HepG2 (cell line): ENCODE results near the gene MACROD2. TPM values are rescaled to one million over a fixed set of nuclear protein-coding genes. Genes with fewer than 3 reads are reported as not detected.
A peak's percentile ranks its signal among the peaks of the same experiment; 100 is the strongest.

ENCODE experiments used
- ATF7 ChIP-seq, 2 experiments: fragments of 450-650 bp in 1 of 2; sonication (generic) in 1 of 2; formaldehyde crosslinking in 1 of 2; IDR thresholded peaks; 2 replicates each; pipeline versions ENCODE4 v1.4.0 to v1.6.1; 2016 to 2020; ENCODE audit warnings: antibody characterized with exemption in 1 of 2, mild to moderate bottlenecking in 1 of 2, missing genetic modification reagents in 1 of 2
- EP300 ChIP-seq, 3 experiments: sonication (generic) in 1 of 3; formaldehyde crosslinking in 1 of 3; IDR thresholded peaks; 2 replicates each; pipeline versions ENCODE4 v1.5.1 to v1.6.1; 2011 to 2020; ENCODE audit warnings: low read depth in 2 of 3, low read length in 2 of 3, borderline replicate concordance in 1 of 3, improper control_type of control experiment in 1 of 3, mild to moderate bottlenecking in 1 of 3, missing genetic modification reagents in 1 of 3, moderate library complexity in 1 of 3
- ERF ChIP-seq: IDR thresholded peaks from 2 replicates; pipeline ENCODE4 v1.6.1; 2018; ENCODE audit warnings: missing biosample characterization, missing genetic modification reagents
- ESRRA ChIP-seq: sonication (generic); formaldehyde crosslinking; IDR thresholded peaks from 2 replicates; pipeline ENCODE4 v1.5.1; 2020; ENCODE audit warnings: mild to moderate bottlenecking, low read depth, missing genetic modification reagents
- FOXJ3 ChIP-seq: sonication (generic); formaldehyde crosslinking; IDR thresholded peaks from 2 replicates; pipeline ENCODE4 v1.4.0; 2020; ENCODE audit warnings: missing genetic modification reagents, mild to moderate bottlenecking, borderline replicate concordance
- HNF4G ChIP-seq, 2 experiments: sonication (generic) in 1 of 2; formaldehyde crosslinking in 1 of 2; IDR thresholded peaks; 2 replicates each; pipeline versions ENCODE4 v1.4.0 to v1.6.1; 2011 to 2020; ENCODE audit warnings: borderline replicate concordance in 2 of 2, low read depth in 2 of 2, mild to moderate bottlenecking in 2 of 2, low read length in 1 of 2, missing genetic modification reagents in 1 of 2, moderate library complexity in 1 of 2
- NCOA2 ChIP-seq: sonication (generic); formaldehyde crosslinking; IDR thresholded peaks from 2 replicates; pipeline ENCODE4 v1.8.0; 2022; ENCODE audit warnings: inconsistent platforms
- PITX1 ChIP-seq: sonication (generic); formaldehyde crosslinking; IDR thresholded peaks from 2 replicates; pipeline ENCODE4 v1.5.1; 2020; ENCODE audit warnings: mild to moderate bottlenecking, missing genetic modification reagents
- RERE ChIP-seq: IDR thresholded peaks from 2 replicates; pipeline ENCODE4 v1.6.1; 2016; ENCODE audit warnings: low read depth, missing genetic modification reagents, missing compliant biosample characterization
- REST ChIP-seq, 2 experiments: IDR thresholded peaks; 2 replicates each; pipeline ENCODE4 v1.6.1; 2011 to 2012; ENCODE audit warnings: low read length in 2 of 2, borderline replicate concordance in 1 of 2, low read depth in 1 of 2, mild to moderate bottlenecking in 1 of 2, moderate library complexity in 1 of 2
- SALL1 ChIP-seq: sonication (generic); formaldehyde crosslinking; IDR thresholded peaks from 2 replicates; pipeline ENCODE4 v1.8.0; 2022; ENCODE audit warnings: mild to moderate bottlenecking, missing genetic modification reagents
- TARDBP ChIP-seq: sonication (generic); formaldehyde crosslinking; IDR thresholded peaks from 2 replicates; pipeline ENCODE4 v1.8.0; 2022; ENCODE audit warnings: mild to moderate bottlenecking, missing genetic modification reagents
- TEAD3 ChIP-seq: optimal IDR thresholded peaks from 2 replicates; pipeline ENCODE3; 2016; ENCODE audit warnings: borderline replicate concordance
- YY1 ChIP-seq: IDR thresholded peaks from 2 replicates; pipeline ENCODE4 v1.6.1; 2011; ENCODE audit warnings: low read length, low read depth, moderate library complexity, mild to moderate bottlenecking; ENCODE audit not compliant: insufficient read depth, insufficient replicate concordance
- ZNF160 ChIP-seq: sonication (generic); formaldehyde crosslinking; IDR thresholded peaks from 2 replicates; pipeline ENCODE4 v1.8.0; 2022; ENCODE audit warnings: mild to moderate bottlenecking, inconsistent platforms, missing genetic modification reagents
- ZNF441 ChIP-seq: sonication (generic); formaldehyde crosslinking; IDR thresholded peaks from 2 replicates; pipeline ENCODE4 v1.7.0; 2021; ENCODE audit warnings: missing genetic modification reagents, borderline replicate concordance
- ZNF569 ChIP-seq: sonication (generic); formaldehyde crosslinking; IDR thresholded peaks from 2 replicates; pipeline ENCODE4 v1.5.0; 2020; ENCODE audit warnings: mild to moderate bottlenecking, missing genetic modification reagents, moderate library complexity, borderline replicate concordance
- ZNF839 ChIP-seq: sonication (generic); formaldehyde crosslinking; IDR thresholded peaks from 2 replicates; pipeline ENCODE4 v1.4.0; 2020; ENCODE audit warnings: missing genetic modification reagents, mild to moderate bottlenecking, borderline replicate concordance
- polyA plus RNA-seq, 8 experiments: library from polyadenylated mRNA; depleted of rRNA in 3 of 8; stranded (reverse) in 7 of 8; unstranded in 1 of 8; fragments of >200 nt; fragmentation: Illumina TruSeq in 4 of 8; extraction: Trizol in 4 of 8; gene quantifications; 2 replicates each; pipeline versions ENCODE4 v1.2.1 to v1.2.3, GENCODE V29; 2011 to 2016; ENCODE audit warnings: low read depth in 4 of 8, missing spikeins in 1 of 8, mixed read lengths in 1 of 8; ENCODE audit not compliant: insufficient read depth in 1 of 8
- total RNA-seq, 5 experiments: library from RNA; depleted of rRNA; stranded (reverse); fragments of >200 nt; fragmentation: Illumina TruSeq; extraction: Trizol; gene quantifications; 2 replicates each; pipeline ENCODE4 v1.2.3, GENCODE V29; 2016; ENCODE audit warnings: low read depth in 1 of 5
- TF ChIP-seq, protein P1 (sequence below): IDR thresholded peaks from 2 replicates; pipeline ENCODE4 v1.6.1; 2016; ENCODE audit warnings: missing genetic modification reagents, missing compliant biosample characterization

MACROD2 gene
- total and polyA plus RNA-seq, 2 of the 13 experiments (the other 11 are each of a cell fraction or from before 2014, with no cell fraction given) = 0.13 to 0.51 TPM

DNA sequence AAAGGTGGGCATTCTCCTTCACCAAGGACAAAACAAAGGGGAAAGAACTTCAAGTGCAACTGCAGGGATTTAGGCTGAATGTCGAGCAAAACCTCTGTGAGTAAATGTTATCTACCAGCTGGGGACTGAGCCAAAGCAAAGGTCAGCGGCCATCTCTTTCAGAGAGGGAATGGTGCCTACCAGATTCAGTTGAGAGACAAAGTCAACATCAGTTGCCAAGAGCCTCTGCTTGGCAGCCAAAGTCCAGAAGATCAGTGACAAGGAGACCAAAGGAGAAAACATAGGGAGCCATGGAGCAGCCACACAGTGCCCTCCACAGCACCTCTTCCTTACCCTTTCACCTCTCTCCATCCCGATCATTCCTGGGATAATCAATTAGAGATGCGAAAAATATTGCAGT lies 2105.5 kb downstream of the MACROD2 start (continued):
- TF ChIP-seq RERE (CRISPR knock-in tag) = no peak
- TF ChIP-seq YY1 = peak; percentile 65
- no peak for TF ChIP-seq ZNF441 (CRISPR knock-in tag)
- TF ChIP-seq TARDBP (CRISPR knock-in tag) = peak; percentile 54; the same call in 1 of the 2 replicates
- TF ChIP-seq ERF = no peak
- peak in 1 of 2 experiments; percentile 77; a peak in 2 of 4 replicates for TF ChIP-seq EP300 (IDR thresholded peaks at IDR 0.05; ENCODE audit: low read depth in 2 of 2, low read length in 2 of 2)
- no peak for TF ChIP-seq EP300 (CRISPR knock-in tag; IDR thresholded peaks at IDR 0.05; ENCODE audit: borderline replicate concordance)
- no peak for TF ChIP-seq REST (IDR thresholded peaks at IDR 0.05; ENCODE audit: borderline replicate concordance in 1 of 2, low read depth in 1 of 2, low read length in 2 of 2)
- no peak for TF ChIP-seq ZNF839 (CRISPR knock-in tag)
- TF ChIP-seq ESRRA = peak; percentile 84
- peak; percentile 49; the same call in 1 of the 2 replicates for TF ChIP-seq FOXJ3
- peak; percentile 67 for TF ChIP-seq HNF4G (IDR thresholded peaks at IDR 0.05; ENCODE audit: borderline replicate concordance, low read depth, low read length)
- no peak for TF ChIP-seq HNF4G (CRISPR knock-in tag; IDR thresholded peaks at IDR 0.05; ENCODE audit: borderline replicate concordance, low read depth)
- peak; percentile 68; the same call in 1 of the 2 replicates for TF ChIP-seq SALL1 (CRISPR knock-in tag)
- TF ChIP-seq ZNF160 = 0 out of 2 replicates have a peak, but pooled peaks have one; percentile 40
- TF ChIP-seq, protein P1, sequence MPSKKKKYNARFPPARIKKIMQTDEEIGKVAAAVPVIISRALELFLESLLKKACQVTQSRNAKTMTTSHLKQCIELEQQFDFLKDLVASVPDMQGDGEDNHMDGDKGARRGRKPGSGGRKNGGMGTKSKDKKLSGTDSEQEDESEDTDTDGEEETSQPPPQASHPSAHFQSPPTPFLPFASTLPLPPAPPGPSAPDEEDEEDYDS (CRISPR knock-in tag) = no peak
- TF ChIP-seq NCOA2 (CRISPR knock-in tag) = peak; percentile 25; the same call in 1 of the 2 replicates
- no peak for TF ChIP-seq ZNF569 (CRISPR knock-in tag)
- no peak for TF ChIP-seq PITX1 (CRISPR knock-in tag)
- peak; percentile 61 for TF ChIP-seq TEAD3 (CRISPR knock-in tag)
- TF ChIP-seq ATF7 (IDR thresholded peaks at IDR 0.05) = no peak
- TF ChIP-seq ATF7 (CRISPR knock-in tag; IDR thresholded peaks at IDR 0.05) = 0 out of 2 replicates have a peak, but pooled peaks have one; percentile 24
